CD4-positive, alpha-beta T cell treated with Interleukin-6 at 100 ng/mL for 8 hours (primary cell): ENCODE results near the gene MT1E.

Experiments used
- DNase-seq: peaks from one replicate; pipeline ENCODE4 v3.0.0-alpha.2; 2020; ENCODE audit warnings: mixed read lengths, low spot score

The MT1E gene

DNA sequence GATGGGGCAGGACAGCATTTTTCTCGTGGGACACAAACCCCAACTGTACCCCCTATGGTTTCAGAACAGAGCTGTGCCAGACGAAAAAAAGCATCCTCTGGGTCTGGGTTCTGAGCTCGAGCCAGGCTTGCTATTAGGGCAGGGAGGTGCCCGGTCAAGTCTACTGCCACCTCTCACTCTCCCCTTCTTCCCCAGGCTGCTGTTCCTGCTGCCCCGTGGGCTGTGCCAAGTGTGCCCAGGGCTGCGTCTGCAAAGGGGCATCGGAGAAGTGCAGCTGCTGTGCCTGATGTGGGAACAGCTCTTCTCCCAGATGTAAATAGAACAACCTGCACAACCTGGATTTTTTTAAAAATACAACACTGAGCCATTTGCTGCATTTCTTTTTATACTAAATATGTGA lies 1.1 kb downstream of the MT1E start:
- DNase-seq, result no peak

DNA sequence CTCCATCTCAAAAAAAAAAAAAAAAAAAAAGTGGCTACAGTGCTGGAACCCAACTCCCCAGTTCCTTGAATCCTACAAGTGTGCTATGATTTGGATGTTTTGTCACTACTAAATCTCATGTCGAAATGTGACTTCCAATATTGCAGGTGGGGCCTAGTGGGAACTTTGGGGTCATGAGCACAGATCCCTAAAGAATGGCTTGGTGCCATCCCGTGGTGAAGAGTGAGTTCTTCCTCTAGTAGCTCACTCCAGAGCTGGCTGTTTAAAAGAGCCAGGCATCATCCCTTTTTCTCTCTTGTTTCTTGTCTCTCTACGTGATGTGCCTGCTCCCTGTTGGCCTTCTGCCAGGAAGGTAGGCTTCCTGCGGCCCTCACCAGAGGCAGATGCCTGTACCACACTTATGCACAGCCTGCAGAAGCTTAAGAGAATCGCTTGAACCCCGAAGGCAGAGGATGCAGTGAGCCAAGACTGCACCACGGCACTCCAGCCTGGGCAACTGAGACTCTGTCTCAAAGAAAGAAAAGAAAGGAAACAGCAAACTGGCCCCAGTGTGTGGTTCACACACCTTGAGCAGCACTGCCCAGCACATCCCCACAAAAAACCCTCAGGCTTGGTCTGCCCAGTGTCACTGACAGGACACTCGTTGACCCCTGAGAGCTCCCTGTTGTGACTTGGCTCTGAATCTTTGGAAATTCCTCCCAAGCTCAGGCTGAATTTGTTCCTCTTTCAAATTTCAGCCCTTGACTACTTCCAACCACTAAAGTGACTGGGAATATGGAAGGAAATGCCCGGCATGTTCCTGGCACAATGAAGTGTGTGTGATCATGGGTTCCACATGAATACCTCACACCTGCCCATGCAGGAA lies 3.1 kb downstream of the MT1E start:
- no peak for DNase-seq

DNA sequence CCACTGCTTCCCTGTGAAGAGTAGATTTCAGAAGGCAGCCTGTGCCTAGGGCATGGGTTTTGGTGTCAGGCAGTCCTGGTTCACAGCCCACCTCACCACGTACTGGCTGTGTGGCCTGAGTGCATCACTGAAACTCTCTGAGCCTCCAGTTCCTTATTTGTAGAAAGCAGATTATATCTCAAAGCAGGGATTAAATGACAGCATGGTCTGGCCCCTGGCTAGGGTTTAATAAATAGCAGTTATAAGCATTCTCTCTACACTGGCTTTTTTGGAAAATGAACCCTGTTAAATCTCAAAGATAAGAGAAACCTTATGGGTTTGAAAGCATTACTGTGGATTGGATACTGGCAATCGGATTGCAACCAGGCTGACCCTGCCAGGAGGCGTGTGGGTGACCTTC lies 4.0 kb downstream of the MT1E start:
- DNase-seq, result no peak

DNA sequence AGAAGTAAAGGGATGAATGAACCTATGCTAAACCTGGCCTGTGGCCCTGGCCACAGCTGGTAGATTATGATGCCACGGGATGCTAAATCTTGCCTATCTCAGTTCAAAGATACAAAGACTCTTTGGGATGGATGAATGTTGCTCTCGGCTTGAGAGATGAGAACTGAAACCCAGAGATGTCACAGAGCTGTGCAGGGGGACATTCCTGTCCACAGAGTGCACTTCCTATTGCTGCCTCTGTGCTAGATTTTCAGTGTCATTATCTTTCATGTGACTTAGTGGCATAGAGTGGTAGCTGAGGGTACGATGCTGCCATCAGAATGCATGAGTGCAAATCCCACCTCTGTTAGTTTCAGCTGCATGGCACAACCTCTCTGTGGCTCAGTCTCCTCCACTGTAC lies 4.6 kb downstream of the MT1E start:
- no peak for DNase-seq

- DNase-seq, result no peak
These were observed 5.6 kb downstream of the MT1E start for GRCh38 chr16:56631197-56631596.

DNA sequence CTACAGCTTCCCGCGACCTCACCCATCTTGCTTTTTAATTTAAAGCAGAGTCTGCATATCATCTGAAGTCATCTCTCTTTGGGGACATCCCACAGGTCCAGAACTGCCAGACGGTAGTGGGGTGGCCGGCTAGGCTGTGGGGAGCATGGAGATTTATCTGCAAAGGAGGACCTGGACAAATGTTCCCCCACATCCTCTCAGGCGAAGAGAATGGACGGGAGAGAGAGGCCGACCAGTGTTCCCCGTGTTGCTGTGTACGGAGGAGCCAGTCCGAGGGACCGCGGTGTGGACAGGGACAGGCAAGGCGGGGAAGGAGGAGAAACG lies 6.2 kb downstream of the MT1E start:
- no peak for DNase-seq

GRCh38 chr16:56632156-56632847 lies 6.7 kb downstream of the MT1E start, which contains the start of gene MT1M:
MT1M (plus strand) TSS chr16:56632659; CDS start chr16:56632732, 73 bp downstream.
- no peak for DNase-seq

DNA sequence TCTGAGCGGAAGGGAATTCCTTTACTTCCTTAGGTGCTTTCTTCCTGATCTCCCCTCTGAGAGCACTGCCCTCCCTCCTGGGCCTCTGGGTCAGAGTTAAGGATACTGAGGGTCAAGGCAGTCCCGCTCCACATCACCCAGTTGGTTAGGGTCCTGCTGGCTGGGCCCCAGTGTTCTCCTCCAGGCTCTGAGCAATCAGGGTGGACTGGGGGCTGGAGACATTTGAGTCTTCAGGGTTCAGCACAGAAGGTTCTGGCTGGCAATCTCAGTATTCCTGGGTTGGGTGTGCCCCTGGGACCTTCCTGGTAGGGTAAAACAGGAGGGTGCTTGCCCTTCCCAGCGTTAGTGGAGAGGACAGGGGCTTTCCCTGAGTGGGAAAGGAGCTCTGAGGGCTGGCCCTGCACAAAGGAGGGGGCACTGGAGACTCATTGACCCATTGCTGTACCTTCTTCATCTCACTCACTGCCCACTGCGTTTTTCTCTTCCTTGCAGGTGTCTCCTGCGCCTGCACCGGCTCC lies 7.3 kb downstream of the MT1E start:
- DNase-seq, result no peak

- no peak for DNase-seq
These were observed 8.0 kb downstream of the MT1E start for GRCh38 chr16:56633535-56633934.

- DNase-seq, result no peak
These were observed 9.3 kb downstream of the MT1E start for GRCh38 chr16:56634715-56635440.

DNA sequence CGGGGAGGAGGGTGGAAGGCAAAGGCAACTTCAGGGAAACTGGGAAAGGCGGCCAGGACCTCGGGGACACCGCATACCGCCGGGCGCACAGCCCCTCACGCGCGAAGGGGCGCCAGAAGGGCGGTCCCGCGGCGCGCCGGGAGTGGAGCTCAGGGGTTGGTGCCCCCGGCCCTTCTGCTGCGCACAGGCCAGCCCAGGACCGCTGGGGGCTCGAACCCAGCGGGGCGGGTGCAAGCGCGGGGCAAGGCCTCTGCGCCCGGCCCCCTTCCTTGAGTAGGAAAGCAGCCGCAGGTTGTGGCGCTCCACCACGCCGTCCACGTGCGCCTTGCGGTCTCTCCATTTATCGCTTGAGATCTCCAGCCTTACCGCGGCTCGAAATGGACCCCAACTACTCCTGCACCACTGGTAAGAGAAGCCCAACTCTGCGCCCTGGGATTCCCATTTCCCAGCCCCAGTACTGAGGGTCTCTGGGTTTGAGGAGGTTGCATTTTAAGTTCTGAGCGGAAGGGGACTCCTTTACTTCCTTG lies 9.9 kb downstream of the MT1E start:
- DNase-seq, result no peak

- no peak for DNase-seq
These were observed 11.2 kb downstream of the MT1E start for GRCh38 chr16:56636616-56637413.

DNA sequence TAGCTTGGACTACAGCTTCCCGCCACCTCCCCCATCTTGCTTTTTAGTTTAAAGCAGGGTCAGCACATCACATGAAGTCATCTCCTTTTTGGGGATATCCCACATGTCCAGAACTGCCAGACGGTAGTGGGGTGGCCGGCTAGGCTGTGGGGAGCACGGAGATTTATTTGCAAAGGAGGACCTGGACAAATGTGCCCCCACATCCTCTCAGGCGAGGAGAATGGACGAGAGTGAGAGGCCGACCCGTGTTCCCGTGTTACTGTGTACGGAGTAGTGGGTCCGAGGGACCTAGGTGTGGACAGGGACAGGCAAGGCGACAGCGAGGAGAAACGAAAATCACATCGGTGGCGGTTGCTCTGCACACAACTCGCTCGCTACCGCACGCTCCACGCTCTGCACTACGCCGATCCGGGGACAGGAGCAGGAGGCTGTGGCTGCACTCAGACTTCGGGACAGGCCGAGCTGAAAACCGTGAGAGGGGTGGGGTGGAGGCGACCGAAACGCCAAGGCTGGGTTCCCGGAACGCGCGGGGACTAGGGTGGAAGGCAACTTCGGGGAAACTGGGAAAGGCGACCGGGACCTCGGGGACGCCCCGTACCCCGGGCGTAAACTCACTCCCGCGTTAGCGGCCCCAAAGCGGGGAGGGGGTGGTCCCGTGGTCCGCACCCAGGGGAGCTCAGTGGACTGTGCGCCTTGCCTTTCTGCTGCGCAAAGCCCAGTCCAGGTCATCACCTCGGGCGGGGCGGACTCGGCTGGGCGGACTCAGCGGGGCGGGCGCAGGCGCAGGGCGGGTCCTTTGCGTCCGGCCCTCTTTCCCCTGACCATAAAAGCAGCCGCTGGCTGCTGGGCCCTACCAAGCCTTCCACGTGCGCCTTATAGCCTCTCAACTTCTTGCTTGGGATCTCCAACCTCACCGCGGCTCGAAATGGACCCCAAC lies 12.5 kb downstream of the MT1E start, which contains the start of gene MT1A:
TSS of gene MT1A (plus strand) at position 853 of the 937 bp plus-strand sequence. CDS start at position 926, 73 bp downstream.
- no peak for DNase-seq

DNA sequence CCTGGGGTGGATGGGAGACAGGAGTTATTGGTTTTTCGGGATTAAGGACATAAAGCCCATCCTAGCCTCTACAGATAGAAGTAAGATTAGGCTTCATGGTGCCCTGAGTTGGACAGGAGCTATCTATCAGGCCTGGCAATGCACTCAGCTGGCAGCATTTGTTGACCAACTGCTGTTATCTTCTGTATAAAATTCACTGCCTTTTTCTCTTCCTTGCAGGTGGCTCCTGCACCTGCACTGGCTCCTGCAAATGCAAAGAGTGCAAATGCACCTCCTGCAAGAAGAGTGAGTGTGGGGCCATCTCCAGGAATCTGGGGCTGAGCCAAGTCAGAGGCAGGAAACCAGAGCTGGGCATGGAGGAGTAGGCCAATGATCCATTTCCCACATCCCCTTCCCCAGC lies 13.5 kb downstream of the MT1E start:
- DNase-seq, result no peak

DNA sequence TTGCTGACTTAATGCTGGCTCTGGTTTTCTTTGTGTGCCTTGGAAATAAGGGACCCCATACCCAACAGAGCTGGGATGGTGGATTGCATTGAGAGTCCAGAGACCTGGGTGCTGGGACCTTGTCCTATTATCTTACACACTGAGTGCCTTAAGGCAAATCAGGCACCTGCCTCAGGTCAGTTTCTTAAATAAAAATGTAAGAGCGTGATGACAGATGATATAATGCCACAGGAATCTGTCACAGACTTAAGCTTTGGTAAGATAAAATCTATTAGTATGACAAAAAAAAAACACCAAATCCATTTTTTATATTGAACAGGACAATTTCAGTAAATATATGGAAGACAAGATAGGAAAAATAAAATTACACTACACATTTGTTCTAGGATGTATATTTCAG lies 14.5 kb downstream of the MT1E start:
- no peak for DNase-seq

GRCh38 chr16:56641166-56641565 lies 15.6 kb downstream of the MT1E start:
- DNase-seq, result no peak

DNA sequence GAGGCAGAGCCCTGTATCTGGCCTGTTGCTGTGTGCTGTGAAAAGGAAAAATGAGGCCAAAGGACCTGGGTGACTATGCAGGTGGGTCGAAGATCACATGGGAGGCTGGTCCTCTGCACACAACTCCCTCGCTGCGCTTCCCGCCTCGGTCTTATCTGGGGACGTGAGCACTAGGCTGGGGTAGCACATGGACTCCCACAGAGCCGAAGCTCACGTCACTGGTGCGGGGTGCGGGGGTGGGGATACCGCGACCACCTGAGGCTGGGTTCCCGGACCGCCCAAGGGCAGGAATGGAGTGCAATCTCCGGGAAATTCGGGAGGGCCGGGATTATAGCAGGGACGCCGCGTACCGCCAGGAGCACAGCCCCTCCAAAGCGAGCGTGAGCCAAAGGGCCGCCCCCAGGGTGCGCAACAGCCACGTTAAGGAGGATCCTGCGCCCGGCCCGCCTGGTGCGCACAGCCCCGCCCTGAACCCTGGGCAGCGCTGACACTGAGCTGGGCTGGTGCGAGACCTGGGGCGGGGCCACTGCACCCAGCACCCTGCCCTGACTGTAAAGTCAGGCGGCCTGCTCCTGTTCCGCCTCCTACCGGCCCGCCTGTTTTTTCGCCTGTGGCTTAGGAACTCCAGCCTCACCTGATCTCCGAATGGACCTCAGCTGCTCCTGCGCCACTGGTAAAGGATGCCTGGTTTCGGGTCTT lies 17.6 kb downstream of the MT1E start:
- peak; percentile 74 for DNase-seq

GRCh38 chr16:56643833-56644232 lies 18.3 kb downstream of the MT1E start:
- no peak for DNase-seq

GRCh38 chr16:56645311-56645710 lies 19.7 kb downstream of the MT1E start:
- DNase-seq, result no peak

GRCh38 chr16:56645838-56646237 lies 20.3 kb downstream of the MT1E start:
- no peak for DNase-seq
